T follicular helper cell (primary cell): ENCODE measurements around the gene MRPL3.
"Not testable (repeated sequence)": the region's sequence is repeated elsewhere in the genome, so short reads cannot be mapped to it uniquely, and the experiment has no call there.

ENCODE experiments used
- DNase-seq: peaks from one replicate; pipeline ENCODE4 v3.0.0-alpha.2; 2020; ENCODE audit warnings: low read depth

The MRPL3 gene

GRCh38 chr3:131494706-131495105 lies 8.1 kb downstream of the MRPL3 start:
- no peak for DNase-seq

GRCh38 chr3:131491775-131492174 lies 11.0 kb downstream of the MRPL3 start:
- DNase-seq: no peak

DNA sequence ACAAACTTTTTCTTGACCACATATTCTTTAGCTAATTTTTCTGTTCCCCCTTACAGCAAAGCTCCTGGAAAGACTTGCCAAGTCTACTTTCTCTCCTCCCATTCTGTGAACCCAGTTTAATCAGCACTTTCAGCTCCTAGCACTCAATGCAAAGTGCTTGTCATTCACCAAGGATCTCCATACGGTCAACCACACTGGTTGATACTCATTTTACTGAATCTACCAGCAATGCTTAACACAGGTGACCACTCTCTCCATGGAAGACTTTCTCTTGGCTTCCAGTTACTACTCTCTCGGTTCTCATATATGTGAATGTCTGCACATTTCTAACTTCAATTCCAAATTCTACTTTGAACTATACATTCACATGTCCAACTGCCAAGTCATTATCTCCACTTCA lies 11.7 kb downstream of the MRPL3 start:
- no peak for DNase-seq

GRCh38 chr3:131486545-131486944 lies 16.2 kb downstream of the MRPL3 start:
- not testable (repeated sequence) for DNase-seq

GRCh38 chr3:131485119-131485518 lies 17.7 kb downstream of the MRPL3 start:
- DNase-seq: no peak

- no peak for DNase-seq
Observed at GRCh38 chr3:131484496-131485111, 18.2 kb downstream of the MRPL3 start.

- no peak for DNase-seq
Observed at GRCh38 chr3:131480116-131480515, 22.7 kb downstream of the MRPL3 start.

GRCh38 chr3:131477813-131478212 lies 25.0 kb downstream of the MRPL3 start:
- no peak for DNase-seq

- no peak for DNase-seq
Observed at GRCh38 chr3:131474115-131474514, 28.7 kb downstream of the MRPL3 start.

- no peak for DNase-seq
Observed at GRCh38 chr3:131470377-131470776, 32.4 kb downstream of the MRPL3 start.

GRCh38 chr3:131458653-131459052 lies 44.1 kb downstream of the MRPL3 start:
- DNase-seq: no peak

DNA sequence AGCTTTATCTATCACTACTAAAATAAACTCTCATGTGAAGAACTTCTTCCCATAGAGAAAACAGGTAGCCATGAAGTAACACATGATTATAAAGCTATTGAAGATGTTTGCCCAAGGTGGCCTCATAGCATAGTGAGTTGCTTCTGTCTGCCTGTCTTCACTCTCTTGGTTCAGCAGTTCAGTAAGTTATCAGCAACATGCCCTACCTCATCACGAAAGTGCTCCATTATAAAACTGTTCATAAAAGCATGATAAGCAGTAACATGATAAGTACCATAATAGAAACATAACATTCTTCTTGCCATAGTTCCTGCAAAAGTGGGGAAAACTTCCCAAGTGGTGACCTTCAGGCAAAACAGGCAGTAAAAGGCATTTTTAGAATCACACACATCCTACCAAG lies 45.6 kb downstream of the MRPL3 start:
- no peak for DNase-seq

DNA sequence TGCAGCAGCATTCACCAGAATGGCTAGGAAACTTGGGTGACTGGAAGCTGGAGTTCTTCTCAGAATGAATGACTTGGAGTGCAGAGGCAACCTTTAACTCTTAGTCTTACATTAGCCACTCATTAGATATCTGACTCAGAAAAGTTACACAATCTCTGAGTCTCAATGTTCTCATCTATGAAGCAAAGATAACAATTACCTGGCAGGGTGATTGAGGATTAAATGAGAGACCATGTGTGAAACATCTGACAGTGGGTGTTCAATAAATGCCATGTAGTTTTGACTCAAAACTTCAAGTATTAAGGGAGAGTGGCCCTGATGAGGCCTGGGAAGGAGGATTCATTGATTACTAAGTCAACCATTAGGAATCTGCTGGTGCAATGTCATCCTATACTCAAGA lies 48.3 kb downstream of the MRPL3 start:
- no peak for DNase-seq

- no peak for DNase-seq
Observed at GRCh38 chr3:131453533-131453932, 49.2 kb downstream of the MRPL3 start.

DNA sequence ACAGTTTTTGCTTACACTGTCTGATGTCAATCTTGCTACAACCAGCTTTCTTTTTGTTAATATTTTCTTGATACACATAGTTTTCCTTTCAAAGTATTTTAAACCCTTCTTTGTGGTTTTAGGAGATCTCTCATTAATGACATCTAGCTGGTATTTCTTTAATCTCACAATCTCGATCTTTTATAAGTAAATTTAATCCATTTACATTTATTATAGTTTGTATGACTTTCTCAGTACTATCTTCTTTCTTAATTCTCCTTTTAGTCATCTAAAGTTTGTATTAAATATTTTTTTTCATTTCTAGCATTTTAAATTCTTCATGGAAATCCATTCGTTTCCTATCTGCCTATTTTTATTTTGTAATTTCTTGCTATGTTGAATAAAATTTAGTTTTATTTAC lies 55.4 kb downstream of the MRPL3 start:
- DNase-seq: no peak

DNA sequence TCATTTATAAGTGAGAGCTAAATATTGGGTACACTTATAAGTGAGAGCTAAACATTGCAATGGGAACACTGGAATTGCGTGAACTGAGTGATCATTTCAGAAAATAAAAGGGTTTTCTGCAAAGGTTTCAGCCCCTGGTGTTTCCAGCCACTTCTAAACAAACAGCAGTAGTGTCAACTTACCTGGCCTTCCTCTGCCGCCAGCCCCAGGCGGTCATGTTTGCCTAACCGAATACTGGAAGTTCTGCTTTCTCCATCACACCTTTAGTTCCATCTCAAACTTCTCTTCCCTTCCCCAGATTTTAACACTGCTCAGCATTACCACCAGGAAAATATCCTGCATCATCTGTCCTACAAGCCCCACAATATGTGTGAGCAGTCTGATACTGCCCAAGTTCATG lies 58.6 kb downstream of the MRPL3 start:
- DNase-seq: no peak

- no peak for DNase-seq
Observed at GRCh38 chr3:131439084-131439483, 63.7 kb downstream of the MRPL3 start.

DNA sequence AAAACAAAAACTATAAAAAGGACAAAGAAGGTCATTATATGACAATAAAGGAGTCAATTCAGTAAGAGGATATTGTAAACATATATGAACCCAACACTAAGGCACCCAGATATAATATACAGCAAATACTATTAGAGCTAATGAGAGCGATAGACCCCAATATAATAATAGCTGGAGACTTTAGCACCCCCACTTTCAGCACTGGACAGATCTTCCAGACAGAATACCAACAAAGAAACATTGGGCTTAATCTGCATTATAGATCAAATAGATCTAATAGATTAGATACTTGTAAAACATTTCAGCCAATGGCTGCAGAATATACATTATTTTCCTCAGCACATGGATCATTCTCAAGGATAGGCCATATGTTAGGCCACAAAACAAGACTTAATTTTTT lies 67.8 kb downstream of the MRPL3 start:
- no peak for DNase-seq

DNA sequence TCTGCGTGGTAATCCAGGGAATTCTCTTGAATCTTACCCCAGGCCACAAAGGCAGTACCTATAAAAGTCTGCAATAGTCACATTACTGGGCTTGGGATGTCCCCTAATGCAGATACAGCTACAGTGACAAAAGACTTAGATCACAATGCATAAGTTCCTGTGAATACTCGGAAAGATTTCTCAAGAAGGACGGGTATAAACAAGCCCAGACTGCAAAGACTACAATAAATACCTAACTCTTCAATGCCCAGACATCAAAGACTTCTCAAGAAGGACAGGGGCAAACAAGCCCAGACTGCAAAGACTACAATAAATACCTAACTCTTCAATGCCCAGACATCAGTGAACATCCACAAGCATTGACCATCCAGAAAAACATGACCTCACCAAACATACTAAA lies 70.3 kb downstream of the MRPL3 start:
- no peak for DNase-seq

DNA sequence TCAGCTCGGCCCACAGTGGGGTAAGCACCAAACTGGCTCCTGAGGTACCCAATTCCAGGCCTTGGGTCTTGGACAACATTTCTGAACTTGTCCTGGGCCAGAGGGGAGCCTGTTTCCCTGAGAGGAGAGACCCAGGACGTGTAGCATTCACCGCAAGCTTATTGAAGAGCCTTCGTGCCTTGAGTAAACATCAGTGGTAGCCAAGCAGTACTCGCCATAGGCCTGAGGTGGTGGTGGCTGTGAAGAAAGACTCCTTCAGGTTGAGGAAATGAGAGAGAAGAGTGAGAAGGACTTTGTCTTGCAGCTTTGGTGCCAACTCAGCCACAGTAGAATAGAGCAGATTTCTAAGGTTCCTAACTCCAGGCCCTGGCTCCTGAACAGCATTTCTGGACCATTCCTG lies 71.0 kb downstream of the MRPL3 start:
- no peak for DNase-seq

DNA sequence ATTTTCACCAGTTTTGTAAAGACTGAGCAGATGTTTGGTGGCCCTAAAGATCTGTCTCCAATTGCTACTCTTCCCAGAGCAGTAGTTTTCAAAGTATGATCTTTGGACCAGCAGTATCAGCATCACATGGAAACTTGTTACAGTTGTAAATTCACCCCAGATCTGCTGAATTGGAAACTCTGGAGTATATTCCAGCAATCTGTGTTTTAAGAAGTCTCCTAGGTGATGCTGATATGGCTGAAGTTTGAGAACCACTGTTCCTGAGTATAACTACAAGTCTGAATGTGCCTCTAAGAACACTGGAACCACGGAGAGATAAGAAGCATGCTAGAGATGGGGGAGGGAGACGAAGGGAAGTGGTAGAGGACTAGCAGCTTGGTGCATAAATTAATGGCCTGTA lies 75.5 kb downstream of the MRPL3 start:
- DNase-seq: no peak

GRCh38 chr3:131421957-131422498 lies 80.7 kb downstream of the MRPL3 start:
- DNase-seq: no peak

- DNase-seq: no peak
Observed at GRCh38 chr3:131421301-131421700, 81.5 kb downstream of the MRPL3 start.

DNA sequence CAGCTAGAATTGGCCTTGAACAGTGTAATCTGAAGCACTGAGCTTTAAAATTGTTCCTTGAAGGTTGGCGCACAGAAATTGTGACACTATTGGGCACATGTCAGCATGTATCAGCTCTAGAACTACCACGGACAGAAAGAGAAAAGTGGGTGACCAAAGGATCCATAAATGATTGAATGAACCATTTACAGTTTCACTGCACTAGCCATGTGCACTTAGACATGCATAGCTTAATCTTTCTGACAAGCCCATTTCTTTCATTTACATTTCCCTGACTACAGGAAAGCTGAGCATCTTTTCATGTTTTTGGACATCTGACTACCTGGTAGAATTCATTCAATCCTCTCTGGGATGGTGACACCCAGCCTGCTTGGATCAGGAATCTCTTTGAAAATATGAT lies 85.0 kb downstream of the MRPL3 start:
- no peak for DNase-seq
